H1 (cell line): Measurements from ENCODE around the gene PAK5. TPM values are rescaled to one million over a fixed set of nuclear protein-coding genes. Genes with fewer than 3 reads are reported as not detected.

Experiments used
- SUZ12 ChIP-seq: fragments of 200-600 bp; sonication (generic); IDR thresholded peaks from 2 replicates; pipeline ENCODE4 v1.6.1; 2012; ENCODE audit warnings: mild to moderate bottlenecking, inconsistent platforms, low read length, moderate library complexity, mixed read lengths
- polyA plus RNA-seq, 7 experiments: library from polyadenylated mRNA; depleted of rRNA in 3 of 7; stranded (reverse) in 5 of 7; unstranded in 2 of 7; fragments of >200 nt in 5 of 7; fragments of 200-250 nt in 2 of 7; gene quantifications; 1 replicate in 5 of 7; 2 replicates in 1 of 7; 4 replicates in 1 of 7; pipeline versions ENCODE4 v1.2.1 to v1.2.3, GENCODE V29; 2011 to 2013; ENCODE audit warnings: missing spikeins in 2 of 7, mixed read lengths in 2 of 7
- total RNA-seq: library from RNA; stranded (reverse); fragmentation: NEBNext Ultra II Directional; extraction: Animal tissue kit (Norgen Biotek cat#: 25700); gene quantifications from 2 replicates; pipeline ENCODE4 v1.2.1, GENCODE V29; 2021
- TF ChIP-seq, protein P1 (sequence below): IDR thresholded peaks from 2 replicates; pipeline ENCODE4 v1.6.1; 2012; ENCODE audit warnings: inconsistent platforms

Gene PAK5
- total and polyA plus RNA-seq, 2 of the 8 experiments (the other 6 are each of a cell fraction or from before 2014, with no cell fraction given) = 0.54 to 0.80 TPM

DNA sequence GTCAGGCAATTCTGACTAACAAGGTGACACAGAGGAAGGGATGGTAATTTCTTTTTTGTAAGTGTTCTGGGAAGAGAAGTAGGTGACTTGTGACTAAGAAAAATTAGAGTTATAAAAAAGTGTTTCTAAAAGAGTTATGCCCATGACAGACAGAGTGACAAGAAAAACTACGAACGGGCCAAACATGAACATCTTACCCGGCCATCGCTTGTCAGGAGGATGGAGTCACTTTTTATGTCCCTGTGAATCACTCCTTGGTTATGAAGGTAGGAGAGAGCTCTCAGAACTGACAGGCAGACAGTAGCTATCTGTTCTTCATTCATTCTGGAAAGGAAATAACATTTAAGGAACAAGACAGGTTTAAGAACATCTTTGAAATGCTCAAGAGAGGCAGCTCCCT, 281.5 kb downstream of the PAK5 start (continued):
- TF ChIP-seq, protein P1, sequence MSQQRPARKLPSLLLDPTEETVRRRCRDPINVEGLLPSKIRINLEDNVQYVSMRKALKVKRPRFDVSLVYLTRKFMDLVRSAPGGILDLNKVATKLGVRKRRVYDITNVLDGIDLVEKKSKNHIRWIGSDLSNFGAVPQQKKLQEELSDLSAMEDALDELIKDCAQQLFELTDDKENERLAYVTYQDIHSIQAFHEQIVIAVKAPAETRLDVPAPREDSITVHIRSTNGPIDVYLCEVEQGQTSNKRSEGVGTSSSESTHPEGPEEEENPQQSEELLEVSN = no peak
- TF ChIP-seq SUZ12 = no peak
